Keratinocyte (primary cell): ENCODE measurements around the gene C11orf24. TPM values are rescaled to one million over a fixed set of nuclear protein-coding genes. Genes with fewer than 3 reads are reported as not detected.

Experiments used
- DNase-seq: peaks from one replicate; pipeline ENCODE4 v3.0.0-alpha.2; 2011; ENCODE audit warnings: low read depth, missing footprints, low spot score
- FAIRE-seq: peaks from 2 replicates; lab custom pipeline; 2011; peaks lifted over from hg19 to GRCh38; lab: Jason Lieb, UNC
- H2AFZ ChIP-seq: 2 replicates; pipeline ENCODE4 v1.6.0; 2012; ENCODE audit warnings: low read length, control low read depth, inconsistent platforms; ENCODE audit not compliant: control insufficient read depth
- H3K27ac ChIP-seq: 2 replicates; pipeline ENCODE4 v1.5.1; 2011; ENCODE audit warnings: low read length; ENCODE audit not compliant: control insufficient read depth, insufficient read depth
- H3K27me3 ChIP-seq: 3 replicates; pipeline ENCODE4 v1.6.0; 2011; ENCODE audit warnings: low read length; ENCODE audit not compliant: control insufficient read depth, insufficient read depth; ENCODE audit errors: extremely low read depth
- H3K36me3 ChIP-seq, 2 experiments: 2 replicates in 1 of 2; 3 replicates in 1 of 2; pipeline ENCODE4 v1.5.1; 2011; ENCODE audit warnings: low read length in 2 of 2, mild to moderate bottlenecking in 1 of 2; ENCODE audit not compliant: control insufficient read depth in 2 of 2, insufficient read depth in 2 of 2; ENCODE audit errors: extremely low read depth in 1 of 2
- H3K4me1 ChIP-seq: 3 replicates; pipeline ENCODE4 v1.5.1; 2011; ENCODE audit warnings: low read length; ENCODE audit not compliant: control insufficient read depth, insufficient read depth; ENCODE audit errors: extremely low read depth
- H3K4me2 ChIP-seq: 3 replicates; pipeline ENCODE4 v1.6.0; 2011; ENCODE audit warnings: low read depth, low read length; ENCODE audit not compliant: control insufficient read depth, insufficient read depth; ENCODE audit errors: extremely low read depth
- H3K4me3 ChIP-seq, 3 experiments: fragments of 200-600 bp in 1 of 3; sonication (generic) in 1 of 3; 2 replicates in 2 of 3; 3 replicates in 1 of 3; pipeline ENCODE4 v1.5.1; 2011 to 2016; ENCODE audit warnings: low read length in 3 of 3, mild to moderate bottlenecking in 3 of 3, control low read depth in 2 of 3, inconsistent platforms in 1 of 3, low read depth in 1 of 3, mixed read lengths in 1 of 3, mixed run types in 1 of 3, moderate library complexity in 1 of 3; ENCODE audit not compliant: control insufficient read depth in 2 of 3, insufficient read depth in 2 of 3; ENCODE audit errors: extremely low read depth in 1 of 3
- H3K79me2 ChIP-seq: 2 replicates; pipeline ENCODE4 v1.6.0; 2012; ENCODE audit warnings: low read length; ENCODE audit not compliant: control insufficient read depth, insufficient read depth
- H3K9ac ChIP-seq: 3 replicates; pipeline ENCODE4 v1.6.0; 2011; ENCODE audit warnings: low read length; ENCODE audit not compliant: control insufficient read depth, insufficient read depth; ENCODE audit errors: extremely low read depth
- H3K9me1 ChIP-seq: 3 replicates; pipeline ENCODE4 v1.6.0; 2011; ENCODE audit warnings: low read length; ENCODE audit not compliant: control insufficient read depth, insufficient read depth; ENCODE audit errors: extremely low read depth
- H3K9me3 ChIP-seq: 2 replicates; pipeline ENCODE4 v1.5.1; 2012; ENCODE audit warnings: low read depth, low read length; ENCODE audit not compliant: control insufficient read depth
- H4K20me1 ChIP-seq: 3 replicates; pipeline ENCODE4 v1.6.0; 2011; ENCODE audit warnings: low read length; ENCODE audit not compliant: control insufficient read depth, insufficient read depth; ENCODE audit errors: extremely low read depth
- EZH2 ChIP-seq: IDR thresholded peaks from one replicate; pipeline ENCODE4 v1.6.1; 2012; ENCODE audit warnings: inconsistent platforms, mild to moderate bottlenecking, low read length, moderate library complexity
- dilution Hi-C: fragments of 300-500 bp; cut with MboI; formaldehyde crosslinking; loops from one replicate; pipeline ENCODE4 v1.7.0; 2020; ENCODE audit warnings: low sequenced_read_pairs; ENCODE audit not compliant: extremely low pct_ligation_motif_present
- polyA plus RNA-seq, 5 experiments: library from polyadenylated mRNA; depleted of rRNA in 3 of 5; stranded (reverse) in 3 of 5; stranded (forward) in 1 of 5; unstranded in 1 of 5; fragments of >200 nt; gene quantifications; 1 replicate in 1 of 5; 2 replicates in 3 of 5; 3 replicates in 1 of 5; pipeline versions ENCODE4 v1.2.1 to v1.2.3, GENCODE V29; 2011 to 2012; ENCODE audit warnings: missing spikeins in 2 of 5, low read depth in 1 of 5, low replicate concordance in 1 of 5
- TF ChIP-seq, protein P1 (sequence below), 3 experiments: IDR thresholded peaks in 1 of 3; conservative IDR thresholded peaks in 1 of 3; optimal IDR thresholded peaks in 1 of 3; 2 replicates in 2 of 3; 3 replicates in 1 of 3; pipeline versions ENCODE3 to v1.5.1; 2011; ENCODE audit warnings: low read length in 3 of 3, mild to moderate bottlenecking in 3 of 3, moderate library complexity in 2 of 3, control low read depth in 1 of 3, inconsistent platforms in 1 of 3; ENCODE audit not compliant: insufficient read depth in 2 of 3; ENCODE audit errors: extremely low read depth in 1 of 3

C11orf24 gene
- polyA plus RNA-seq, 1 donor (not counting 4 experiments of a cell fraction or from before 2014, with no cell fraction given): 28.4 TPM

DNA sequence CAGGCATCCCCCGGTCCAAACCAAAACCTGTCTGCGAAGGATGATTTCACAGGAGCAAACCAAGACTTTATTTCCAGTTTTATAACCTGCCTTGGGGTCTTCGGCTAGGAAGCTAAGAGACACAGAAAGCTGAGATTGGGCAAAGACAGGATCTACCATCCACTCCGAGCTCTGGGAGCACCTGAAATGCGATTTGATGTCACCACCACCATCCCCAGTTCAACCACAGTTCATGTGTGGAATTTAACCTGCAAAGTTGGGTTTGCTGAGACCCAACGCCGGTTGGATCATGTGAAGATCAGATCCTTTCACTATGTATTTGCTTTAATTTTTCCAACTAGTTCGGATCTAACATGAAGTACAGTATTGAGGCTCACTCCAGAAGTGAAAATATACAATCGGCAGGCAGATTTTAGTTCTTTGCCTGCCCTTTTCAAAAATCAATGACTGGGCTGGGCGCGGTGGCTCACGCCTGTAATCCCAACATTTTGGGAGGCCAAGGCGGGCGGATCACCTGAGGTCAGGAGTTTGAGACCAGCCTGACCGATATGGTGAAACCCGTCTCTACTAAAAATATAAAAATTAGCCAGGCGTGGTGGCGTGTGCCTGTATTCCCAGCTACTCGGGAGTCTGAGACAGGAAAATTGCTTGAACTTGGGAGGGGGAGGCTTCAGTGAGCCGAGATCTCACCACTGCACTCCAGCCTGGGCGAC lies 1.4 kb upstream of the C11orf24 start:
- H3K9ac ChIP-seq: no peak overlapping the region
- no peaks in the 10 kb centered on the region for H3K27me3 ChIP-seq
- peaks cover 27% of the 10 kb centered on the region for H3K79me2 ChIP-seq
- peaks cover 36% of the 10 kb centered on the region for H3K4me1 ChIP-seq
- peaks cover 3 to 12% of the 10 kb centered on the region in 2 experiments for H3K36me3 ChIP-seq
- H3K9me1 ChIP-seq: peaks cover 4% of the 10 kb centered on the region
- TF ChIP-seq, protein P1, sequence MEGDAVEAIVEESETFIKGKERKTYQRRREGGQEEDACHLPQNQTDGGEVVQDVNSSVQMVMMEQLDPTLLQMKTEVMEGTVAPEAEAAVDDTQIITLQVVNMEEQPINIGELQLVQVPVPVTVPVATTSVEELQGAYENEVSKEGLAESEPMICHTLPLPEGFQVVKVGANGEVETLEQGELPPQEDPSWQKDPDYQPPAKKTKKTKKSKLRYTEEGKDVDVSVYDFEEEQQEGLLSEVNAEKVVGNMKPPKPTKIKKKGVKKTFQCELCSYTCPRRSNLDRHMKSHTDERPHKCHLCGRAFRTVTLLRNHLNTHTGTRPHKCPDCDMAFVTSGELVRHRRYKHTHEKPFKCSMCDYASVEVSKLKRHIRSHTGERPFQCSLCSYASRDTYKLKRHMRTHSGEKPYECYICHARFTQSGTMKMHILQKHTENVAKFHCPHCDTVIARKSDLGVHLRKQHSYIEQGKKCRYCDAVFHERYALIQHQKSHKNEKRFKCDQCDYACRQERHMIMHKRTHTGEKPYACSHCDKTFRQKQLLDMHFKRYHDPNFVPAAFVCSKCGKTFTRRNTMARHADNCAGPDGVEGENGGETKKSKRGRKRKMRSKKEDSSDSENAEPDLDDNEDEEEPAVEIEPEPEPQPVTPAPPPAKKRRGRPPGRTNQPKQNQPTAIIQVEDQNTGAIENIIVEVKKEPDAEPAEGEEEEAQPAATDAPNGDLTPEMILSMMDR (optimal IDR thresholded peaks at IDR 0.05 in 1 of 3, IDR thresholded peaks at IDR 0.05 in 1 of 3, conservative IDR thresholded peaks at IDR 0.05 in 1 of 3; ENCODE audit: extremely low read depth in 1 of 3, insufficient read depth in 2 of 3, low read length in 3 of 3): no peak
- no peak for TF ChIP-seq EZH2
- FAIRE-seq: no peak
- peak overlapping the region in 2 of 3 experiments; percentile 73 to 79 for H3K4me3 ChIP-seq
- H4K20me1 ChIP-seq: no peaks in the 10 kb centered on the region
- H3K9me3 ChIP-seq: no peaks in the 10 kb centered on the region
- DNase-seq: no peak
- dilution Hi-C loops: no loop called here
- peak overlapping the region; percentile 22 for H3K27ac ChIP-seq
- no peak overlapping the region for H2AFZ ChIP-seq
- peak overlapping the region; percentile 76 for H3K4me2 ChIP-seq

DNA sequence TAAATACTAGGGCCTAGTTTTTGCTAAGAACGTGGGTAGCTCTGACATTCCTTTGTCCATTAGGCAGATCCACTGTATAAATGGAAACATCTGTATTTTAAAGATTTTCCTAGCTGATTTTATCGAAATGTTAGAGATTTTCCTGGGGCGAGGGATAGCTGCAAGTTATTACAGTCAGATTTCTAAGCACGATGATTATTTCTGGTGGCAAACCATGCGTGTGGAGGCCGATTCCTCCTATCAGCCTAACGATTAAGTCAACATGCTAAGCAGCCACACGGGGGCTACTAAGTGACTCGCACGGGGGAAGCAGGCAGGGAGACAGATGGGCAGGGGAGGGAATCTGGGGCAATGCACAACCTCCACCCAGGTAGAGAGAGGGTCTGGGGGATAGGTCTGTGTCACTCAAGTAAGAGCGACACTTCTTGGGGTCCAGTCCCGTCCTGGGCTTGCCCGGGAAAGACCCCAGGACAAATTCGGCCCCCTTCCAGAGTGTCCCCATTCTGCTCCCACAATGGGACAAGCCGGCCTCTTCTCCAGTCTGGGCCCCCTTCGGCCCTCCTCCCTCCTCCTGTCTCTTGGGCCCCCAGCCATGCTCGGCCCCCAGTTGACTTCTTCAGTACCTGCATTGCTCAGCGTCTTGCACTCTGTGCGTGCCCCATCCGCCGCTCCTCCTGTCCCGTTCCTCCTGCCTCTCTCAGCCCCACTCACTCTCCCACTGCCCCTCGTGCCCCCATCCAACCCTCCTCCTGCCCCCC lies 571 bp downstream of the C11orf24 start:
- Histone ChIP-seq H3K9me3 (no peaks in the 10 kb centered on the region), H3K4me2 (peak overlapping the region; percentile 67), H3K9ac (peak overlapping the region; percentile 96), H3K4me3 (peak overlapping the region; percentile 73 to 90 (median 89)), H3K27ac (peak overlapping the region; percentile 91), H3K79me2 (peaks cover 29% of the 10 kb centered on the region), H3K36me3 (peaks cover 20 to 27% of the 10 kb centered on the region in 2 experiments), H2AFZ (peak overlapping the region; percentile 41), H4K20me1 (no peaks in the 10 kb centered on the region), H3K4me1 (peaks cover 33% of the 10 kb centered on the region), H3K27me3 (no peaks in the 10 kb centered on the region), H3K9me1 (peaks cover 4% of the 10 kb centered on the region)
- no peak for FAIRE-seq
- dilution Hi-C loops: no loop called here
- no peak for TF ChIP-seq EZH2
- TF ChIP-seq, protein P1 (optimal IDR thresholded peaks at IDR 0.05 in 1 of 3, IDR thresholded peaks at IDR 0.05 in 1 of 3, conservative IDR thresholded peaks at IDR 0.05 in 1 of 3; ENCODE audit: extremely low read depth in 1 of 3, insufficient read depth in 2 of 3, low read length in 3 of 3): peak; percentile 58 to 77 (median 65)
- no peak for DNase-seq
